GM19397 (cell line): ENCODE measurements around the gene INPP5E.

Experiments
- ATAC-seq: cut with Tn5 transposase; IDR thresholded peaks from one replicate; pipeline ENCODE4 v1.9.1; 2021; ENCODE audit warnings: mild to moderate bottlenecking, moderate library complexity; ENCODE audit not compliant: unreplicated experiment

INPP5E gene

DNA sequence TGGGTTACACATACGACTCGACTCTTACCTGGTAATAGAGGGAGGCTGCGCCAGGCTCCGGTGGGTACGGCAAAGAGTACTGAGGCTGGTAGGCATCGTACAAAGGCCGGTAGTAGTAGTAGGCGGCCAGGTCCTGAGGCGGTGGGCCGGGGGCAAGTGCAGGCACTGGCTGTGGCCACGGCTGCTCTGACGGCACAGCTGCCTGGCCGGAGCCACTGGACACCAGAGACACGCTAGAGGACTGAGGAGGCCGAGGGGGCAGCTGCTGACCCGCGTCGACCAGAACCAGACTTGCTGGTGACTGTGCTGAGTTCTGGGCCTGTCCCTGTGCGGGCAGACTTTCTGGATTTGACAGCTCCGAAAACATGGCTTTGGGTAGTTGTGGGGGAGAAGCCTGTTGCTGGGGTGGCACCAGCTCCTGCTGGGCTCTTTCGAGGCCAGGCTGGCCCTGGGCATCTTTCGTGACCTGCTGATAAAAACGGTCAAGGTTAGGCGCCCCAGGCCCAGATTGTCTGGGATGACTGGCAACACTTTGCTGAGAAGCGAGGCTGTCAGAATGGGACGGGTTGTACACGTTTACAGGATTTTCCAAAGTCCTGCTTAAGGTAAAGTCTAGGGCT is 34.5 kb upstream of the INPP5E start:
- no peak for ATAC-seq

GRCh38 chr9:136473354-136473721 is 33.7 kb upstream of the INPP5E start:
- ATAC-seq: no peak

- ATAC-seq: no peak
Measured at GRCh38 chr9:136472640-136473353, 33.2 kb upstream of the INPP5E start.

DNA sequence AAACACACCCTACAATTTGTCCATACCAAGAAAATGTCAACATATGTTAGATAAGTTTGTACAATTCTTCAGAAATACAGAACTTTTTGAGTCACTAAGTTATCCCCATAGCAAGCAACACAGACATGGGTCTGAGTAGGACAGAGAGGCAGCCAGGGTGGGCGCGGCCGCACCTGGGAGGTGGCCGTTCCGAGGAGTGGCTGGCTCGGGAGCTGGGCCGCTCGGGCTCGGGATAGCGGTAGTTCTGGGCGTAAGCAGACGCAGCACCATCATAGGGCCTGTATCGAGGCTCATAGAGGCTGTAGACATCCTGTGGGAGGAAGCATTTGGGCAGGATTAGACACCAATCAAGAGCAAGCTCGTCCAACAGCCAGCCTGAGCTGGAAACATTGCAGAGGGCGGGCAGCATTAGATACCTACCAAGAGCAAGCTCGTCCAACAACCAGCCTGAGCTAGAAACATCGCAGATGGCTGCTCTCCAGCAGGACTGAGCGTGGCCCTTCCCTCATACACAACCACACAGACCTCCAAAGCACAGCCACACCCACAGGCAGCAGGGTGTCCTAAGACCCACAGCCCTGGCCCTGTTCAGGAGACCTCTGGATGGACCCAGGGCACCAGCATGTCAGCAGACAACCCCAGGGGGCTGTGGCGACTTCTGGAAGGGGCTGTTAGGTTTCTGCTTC is 32.3 kb upstream of the INPP5E start:
- no peak for ATAC-seq

DNA sequence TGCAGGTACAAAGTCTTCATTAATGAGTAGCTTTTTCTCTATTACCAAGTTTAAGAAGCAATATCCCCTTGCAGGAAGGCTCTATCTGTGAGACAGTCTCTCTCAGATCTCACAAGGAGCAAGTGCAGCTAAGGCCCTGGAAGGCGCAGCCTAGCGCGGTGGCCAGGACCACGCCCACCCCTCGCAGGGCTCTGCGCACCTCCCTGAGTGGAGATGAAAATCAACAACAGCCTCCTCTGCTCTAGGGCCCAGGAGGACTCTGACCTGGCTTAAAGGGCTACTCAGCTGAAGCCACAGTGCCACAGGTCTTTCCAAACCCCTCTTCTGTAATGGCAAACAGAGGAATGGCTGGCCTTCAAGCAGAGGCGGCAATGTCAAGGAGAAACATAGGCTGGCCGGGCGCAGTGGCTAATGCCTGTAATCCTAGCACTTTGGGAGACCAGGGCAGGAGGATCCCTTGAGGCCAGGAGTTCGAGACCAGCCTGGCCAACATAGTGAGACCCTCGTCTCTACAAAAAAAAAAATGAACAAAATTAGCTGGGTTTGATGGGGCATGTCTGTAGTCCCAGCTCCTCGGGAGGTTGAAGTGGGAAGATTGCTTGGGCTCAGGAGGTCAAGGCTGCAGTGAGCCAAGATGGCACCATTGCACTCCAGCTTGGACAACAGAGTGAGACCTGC is 31.3 kb upstream of the INPP5E start:
- ATAC-seq: no peak

DNA sequence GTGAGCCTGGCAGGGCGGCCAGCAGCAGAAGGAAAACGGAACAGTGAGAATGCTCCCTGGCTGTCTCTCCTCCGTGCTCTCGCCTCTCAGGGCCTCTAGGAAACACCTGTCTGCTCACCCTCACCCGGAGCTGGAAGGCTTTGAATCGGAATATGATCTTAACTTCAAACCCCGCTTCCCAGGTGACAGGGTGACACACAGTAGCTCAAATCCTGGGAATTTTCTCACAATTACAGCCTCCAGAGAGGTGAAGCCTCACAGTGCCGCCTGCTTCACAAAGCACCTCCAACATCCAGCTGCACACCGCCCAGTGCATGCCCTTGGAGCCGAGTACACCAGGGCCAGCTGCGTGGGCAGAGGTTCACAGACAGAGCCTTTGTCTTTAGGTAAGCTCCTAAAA is 30.7 kb upstream of the INPP5E start:
- no peak for ATAC-seq

DNA sequence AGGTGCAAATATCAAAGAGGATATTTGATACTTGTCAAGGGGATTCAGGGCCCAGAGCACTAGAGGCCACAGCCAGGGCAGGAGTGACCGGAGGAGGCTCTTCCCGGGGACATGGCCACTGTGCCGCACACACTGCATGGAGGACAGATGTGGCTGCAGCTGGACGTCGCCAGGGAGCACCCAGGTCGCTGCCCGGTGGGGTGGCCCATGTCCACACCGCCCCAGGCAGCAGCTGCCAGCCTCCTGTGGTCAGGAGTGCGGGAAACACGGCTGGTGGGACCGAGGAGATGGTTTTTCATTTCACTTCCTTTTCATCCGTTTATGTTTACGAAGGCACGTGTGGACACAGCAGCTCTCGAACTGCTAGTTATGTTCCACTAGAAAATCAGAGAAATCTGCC is 28.1 kb upstream of the INPP5E start:
- ATAC-seq: no peak

GRCh38 chr9:136466155-136466541 is 26.5 kb upstream of the INPP5E start:
- no peak for ATAC-seq

GRCh38 chr9:136465500-136466154 is 26.0 kb upstream of the INPP5E start:
- no peak for ATAC-seq

DNA sequence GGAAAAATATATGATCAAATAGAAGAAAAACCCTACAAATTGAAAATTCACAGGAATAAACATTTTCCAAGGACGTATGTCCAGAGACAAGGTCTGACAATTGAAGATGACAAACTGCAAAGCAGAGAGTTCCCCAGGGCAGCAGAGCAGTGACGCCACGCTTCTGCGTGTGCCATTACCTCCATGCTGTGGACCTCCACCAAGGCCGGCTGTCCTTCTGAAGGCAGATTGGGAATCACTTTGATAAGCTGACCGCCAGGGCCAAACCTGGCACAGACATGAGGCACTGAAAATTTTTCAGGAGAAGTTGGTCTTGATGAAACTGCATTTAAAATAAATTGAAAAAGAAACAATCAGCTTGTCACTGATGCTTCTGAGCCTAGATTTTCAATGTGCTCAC is 24.6 kb upstream of the INPP5E start:
- ATAC-seq: no peak

DNA sequence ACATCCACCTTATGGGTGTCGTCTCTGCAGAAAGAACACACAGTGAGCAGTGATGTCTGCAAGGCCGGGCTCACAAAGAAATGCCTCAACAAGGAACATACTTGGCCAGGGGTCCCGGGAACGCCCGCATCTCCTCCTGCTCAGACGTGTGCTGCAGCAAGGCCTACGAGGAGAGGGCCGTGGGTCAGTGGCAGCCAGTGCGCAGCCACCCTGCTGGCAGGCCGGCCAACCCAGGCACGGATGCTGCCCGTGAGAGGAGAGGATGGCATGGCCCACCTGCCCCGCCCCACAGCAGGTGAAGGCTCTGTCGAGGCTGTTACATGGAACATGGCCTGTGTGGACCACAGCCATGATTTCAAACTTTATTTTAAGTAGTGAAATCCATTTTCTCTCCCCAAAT is 23.9 kb upstream of the INPP5E start:
- ATAC-seq: no peak

DNA sequence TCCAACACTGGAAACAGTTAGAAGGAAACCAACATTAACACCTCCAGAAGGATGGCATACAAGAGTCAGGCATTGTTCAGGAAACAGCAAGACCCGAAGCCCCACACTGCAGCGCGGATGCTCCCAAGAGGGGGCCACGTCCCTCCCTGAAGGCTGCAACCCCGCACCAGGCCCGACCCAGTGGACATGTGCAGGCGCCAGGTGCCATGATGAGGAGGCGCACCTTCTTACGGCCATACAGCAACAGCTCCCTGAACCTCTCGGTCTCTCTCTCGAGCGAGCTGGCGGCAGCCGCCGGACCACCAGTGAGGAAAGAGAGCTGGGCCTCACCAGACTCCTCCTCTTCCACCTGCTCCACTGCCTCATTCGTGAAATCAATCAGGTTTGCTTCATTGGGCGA is 23.0 kb upstream of the INPP5E start:
- no peak for ATAC-seq

DNA sequence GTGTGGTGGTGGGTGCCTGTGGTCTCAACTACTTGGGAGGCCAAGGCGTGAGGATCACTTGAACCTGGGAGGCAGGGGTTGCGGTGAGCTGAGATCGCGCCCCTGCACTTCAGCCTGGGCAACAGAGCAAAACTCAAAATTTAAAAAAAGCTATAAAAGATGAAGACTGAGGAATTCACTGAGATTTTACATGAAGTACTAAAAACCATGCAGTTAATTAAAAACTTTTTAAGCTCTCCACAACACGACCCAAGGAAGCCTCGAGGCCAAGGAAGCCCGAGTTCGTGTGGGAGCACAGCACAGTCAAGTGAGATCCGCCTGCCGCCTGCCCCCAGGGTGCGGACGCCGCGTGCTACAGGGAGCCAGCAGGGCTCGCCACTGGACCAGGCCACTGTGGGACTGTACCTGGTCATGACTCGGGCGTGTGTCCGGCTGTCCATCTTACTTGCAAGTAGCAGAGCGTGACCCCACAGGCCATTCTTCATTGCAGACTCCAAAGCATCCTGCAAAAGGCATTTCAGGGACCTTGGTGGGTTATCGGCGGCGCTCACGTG is 21.2 kb upstream of the INPP5E start:
- no peak for ATAC-seq

DNA sequence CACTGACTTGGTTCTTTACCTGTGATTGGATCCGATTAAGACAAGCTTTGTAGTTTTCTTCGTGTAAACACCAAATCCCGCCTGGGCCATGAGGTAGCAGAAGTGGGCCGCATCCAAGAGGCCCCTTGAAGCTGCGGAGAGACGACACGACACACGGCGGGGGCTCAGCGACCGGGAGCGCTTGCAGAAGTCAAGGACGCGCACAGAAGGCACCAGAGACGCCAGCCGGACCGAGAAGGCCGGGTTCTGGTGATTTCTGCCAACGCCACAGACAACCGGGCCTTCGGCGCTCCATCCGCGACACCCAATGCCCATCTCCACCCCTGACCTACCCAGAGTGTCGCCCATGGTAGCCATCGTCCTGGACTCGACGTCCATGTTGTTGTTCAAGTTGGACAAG is 19.8 kb upstream of the INPP5E start:
- no peak for ATAC-seq

- ATAC-seq: no peak
Measured at GRCh38 chr9:136457326-136457725, 17.7 kb upstream of the INPP5E start.

DNA sequence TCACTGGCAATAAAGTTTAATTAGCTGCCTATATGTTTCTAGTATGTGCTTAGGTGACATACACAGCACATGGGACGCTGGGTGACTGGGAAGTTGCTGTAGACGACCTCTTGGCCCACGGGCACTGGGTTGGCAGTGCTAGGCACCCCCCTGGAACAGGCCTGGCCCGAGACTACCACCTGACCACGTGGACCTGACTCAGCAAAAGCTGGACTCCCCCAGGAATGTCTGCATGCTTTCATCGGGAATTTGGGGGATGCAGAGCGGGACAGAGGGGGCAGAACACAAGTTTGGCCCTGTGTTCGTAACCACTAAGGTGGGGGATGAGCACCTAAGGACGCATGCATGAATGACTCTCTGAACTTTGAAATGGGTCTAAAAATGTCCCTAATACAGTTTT is 16.6 kb upstream of the INPP5E start:
- no peak for ATAC-seq

DNA sequence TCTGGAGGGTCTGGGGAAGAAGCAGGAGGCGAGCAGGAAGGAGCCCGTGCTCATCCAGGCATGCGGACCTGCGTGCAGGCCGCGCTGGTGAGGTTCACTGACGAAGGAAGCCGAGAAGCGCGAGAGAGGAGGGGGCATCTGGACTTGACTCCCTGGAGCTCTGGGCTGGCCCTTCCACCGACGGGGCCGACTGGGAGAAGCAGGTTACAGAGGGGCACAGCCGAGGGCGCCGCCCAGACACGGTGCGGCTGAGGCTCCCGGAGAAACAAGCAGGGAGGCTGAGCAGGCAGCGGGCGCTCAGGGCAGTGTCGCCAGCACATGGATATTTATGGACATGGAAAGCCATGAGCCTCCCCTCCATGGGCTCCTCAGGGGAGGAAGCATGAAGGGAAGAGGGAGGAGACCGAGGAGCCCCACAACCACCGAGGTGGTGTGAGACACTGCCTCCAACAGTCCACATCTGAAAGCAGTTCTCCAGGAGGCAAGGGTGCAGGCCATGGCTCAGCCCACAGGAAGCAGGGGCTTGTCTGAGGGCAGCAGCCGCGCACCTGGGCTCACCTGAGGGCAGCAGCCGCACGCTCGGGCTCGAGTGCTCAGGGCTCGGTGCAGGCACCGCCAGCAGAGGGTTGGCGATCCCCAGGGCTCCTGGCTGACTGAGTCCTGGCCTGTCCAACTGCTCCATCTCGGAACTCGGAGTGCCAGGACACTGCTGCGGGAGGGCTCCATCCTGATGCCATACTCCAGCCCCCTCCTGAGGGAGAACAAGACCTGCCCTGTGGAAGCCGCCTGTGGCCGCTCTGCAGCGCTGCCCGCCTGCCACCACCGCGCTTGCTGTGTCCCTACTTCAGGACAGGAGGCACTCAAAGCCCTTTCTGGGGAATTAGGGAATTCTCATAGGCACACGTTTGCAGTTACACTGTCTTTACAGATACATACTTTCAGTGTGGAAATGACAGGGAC is 15.7 kb upstream of the INPP5E start:
- no peak for ATAC-seq

DNA sequence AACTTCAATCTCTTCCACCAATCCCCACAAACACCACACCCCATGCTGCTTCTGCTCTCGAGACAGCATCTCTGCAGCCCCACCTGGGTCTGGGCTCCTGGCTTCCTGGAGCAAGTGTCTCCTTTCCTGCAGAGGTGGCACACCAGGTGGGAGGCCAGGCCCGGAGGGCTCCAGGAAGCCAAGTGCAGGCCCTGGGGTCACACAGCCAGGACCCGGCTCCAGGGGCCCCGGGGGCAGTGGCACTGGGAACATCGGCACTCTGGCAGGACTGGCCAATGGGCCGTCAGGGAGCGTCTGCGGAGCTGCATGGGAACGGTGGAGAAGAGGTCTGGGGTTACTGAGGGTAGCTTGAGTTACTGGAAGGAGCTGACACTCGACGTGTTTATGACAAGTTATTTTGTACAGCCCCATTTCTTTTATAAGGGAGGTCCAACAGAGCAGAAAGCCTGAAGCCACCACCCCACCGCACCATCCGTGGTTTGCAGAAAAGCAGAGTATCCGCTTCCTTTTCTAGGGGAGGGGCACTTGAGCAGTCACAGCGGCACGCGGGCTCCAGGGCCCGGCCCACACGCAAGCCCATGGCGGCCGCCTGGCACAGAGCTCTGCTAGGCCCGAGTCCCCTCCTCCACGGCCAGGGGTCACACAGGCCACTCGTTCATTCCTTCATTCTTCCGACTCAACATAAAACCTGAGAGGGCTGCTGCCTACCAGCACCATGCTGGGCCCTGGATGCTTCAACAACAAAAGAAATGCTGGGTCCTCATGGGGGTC is 14.6 kb upstream of the INPP5E start:
- ATAC-seq: no peak

- ATAC-seq: no peak
Measured at GRCh38 chr9:136453326-136453725, 13.7 kb upstream of the INPP5E start.
